Endothelial cell of umbilical vein (primary cell): ENCODE results near the gene GOLGA6L10.
"Not testable (repeated sequence)": the region's sequence is repeated elsewhere in the genome, so short reads cannot be mapped to it uniquely, and the experiment has no call there.

Experiments used
- CTCF ChIP-seq, 2 donors: IDR thresholded peaks; 1 replicate in 1 of 2; 2 replicates in 1 of 2; pipeline ENCODE4 v1.5.1; 2011; ENCODE audit warnings: low read length in 2 of 2, mild to moderate bottlenecking in 2 of 2, moderate library complexity in 2 of 2, control low read depth in 1 of 2, inconsistent platforms in 1 of 2, low read depth in 1 of 2; ENCODE audit not compliant: insufficient read depth in 1 of 2; ENCODE audit errors: extremely low read depth in 1 of 2
- POLR2A ChIP-seq: IDR thresholded peaks from 2 replicates; pipeline ENCODE4 v1.6.1; 2012; ENCODE audit warnings: low read depth, mild to moderate bottlenecking, control low read depth, low read length

DNA sequence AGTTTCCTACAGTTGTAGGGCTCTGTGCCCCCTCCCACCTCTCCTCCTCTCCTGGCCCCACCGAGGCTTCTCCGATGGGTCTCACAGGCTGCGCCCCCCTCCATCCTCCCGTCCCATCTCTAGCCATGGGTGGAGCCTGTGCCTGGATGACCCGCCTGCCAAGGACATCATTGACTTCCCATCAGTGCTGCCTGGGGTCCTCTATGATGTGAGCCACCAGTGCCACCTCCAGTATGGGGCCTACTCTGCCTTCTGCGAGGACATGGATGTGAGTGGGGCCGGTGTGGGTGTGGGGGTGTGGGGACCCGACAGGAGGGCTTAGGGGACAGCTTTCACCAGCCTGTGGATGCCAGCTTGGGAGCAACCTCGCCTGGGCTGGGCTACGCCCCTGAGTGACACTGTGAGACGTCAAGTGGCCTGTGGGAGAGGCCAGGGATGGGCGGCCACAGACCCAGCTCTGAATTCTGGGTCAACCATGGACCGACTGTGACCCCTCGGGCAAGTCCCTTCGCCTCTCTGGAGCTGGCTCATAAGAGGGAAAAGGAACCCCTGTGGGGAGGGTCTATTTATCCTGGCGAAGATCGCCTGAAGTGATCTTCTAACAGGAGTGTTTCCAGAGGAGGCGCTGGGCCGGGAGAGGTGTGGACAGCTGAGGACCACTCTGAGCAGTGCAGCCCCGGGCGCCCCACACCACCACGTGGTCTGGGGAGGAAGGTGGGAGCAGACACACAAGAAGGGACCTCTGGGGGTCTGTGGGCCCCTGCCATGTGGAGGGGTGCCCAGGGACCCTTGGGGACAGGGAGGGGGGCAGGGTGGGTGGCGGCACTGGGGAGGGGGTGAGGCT, 32.8 kb downstream of the GOLGA6L10 start:
- not testable (repeated sequence) for TF ChIP-seq POLR2A; CTCF (IDR thresholded peaks at IDR 0.05; ENCODE audit: extremely low read depth in 1 of 2, insufficient read depth in 1 of 2, low read depth in 1 of 2, low read length in 2 of 2)
